Right ventricle myocardium superior (tissue), 1 donor: Measurements from ENCODE around the gene ZNF622. TPM values are rescaled to one million over a fixed set of nuclear protein-coding genes. Genes with fewer than 3 reads are reported as not detected.
A peak's percentile ranks its signal among the peaks of the same experiment; 100 is the strongest.
"Not testable (repeated sequence)": the region's sequence is repeated elsewhere in the genome, so short reads cannot be mapped to it uniquely, and the experiment has no call there.

Source experiments
- ATAC-seq: fragments of 200-7000 bp; cut with Tn5 transposase; one replicate; pipeline ENCODE4 v1.9.1; 2020; ENCODE audit warnings: mild to moderate bottlenecking; ENCODE audit not compliant: poor library complexity
- DNase-seq: peaks from one replicate; pipeline ENCODE4 v3.0.0-alpha.2; 2020
- intact Hi-C: fragments of 100-400 bp; cut with DNase I; formaldehyde crosslinking; loops from one replicate; pipeline ENCODE4 v1.11.2; 2022
- total RNA-seq: library from RNA; stranded (reverse); fragmentation: NEBNext Ultra II Directional; extraction: Animal tissue kit (Norgen Biotek cat#: 25700); gene quantifications from one replicate; pipeline ENCODE4 v1.2.1, GENCODE V29; 2021
- donor health status: DM: no; HTN: yes; CAD: no; lungs with severe emphysema.

The ZNF622 gene
- total RNA-seq, 1 donor from 2014 or later = 51.7 TPM

GRCh38 chr5:16484081-16484480, 18.5 kb upstream of the ZNF622 start:
- intact Hi-C loops = loop anchor here (10.0 kb wide), 1 partner anchor 291 kb away; no protein-coding TSS in a partner anchor
- DNase-seq (no peak), ATAC-seq (no peak)

GRCh38 chr5:16483361-16483760, 17.8 kb upstream of the ZNF622 start:
- intact Hi-C loops = loop anchor here (10.0 kb wide), 1 partner anchor 291 kb away; no protein-coding TSS in a partner anchor
- no peak for ATAC-seq
- DNase-seq = no peak

- intact Hi-C loops = loop anchor here (10.0 kb wide), 1 partner anchor 292 kb away; no protein-coding TSS in a partner anchor
- no peak for DNase-seq
- ATAC-seq = no peak
Observed at GRCh38 chr5:16482891-16483290, 17.3 kb upstream of the ZNF622 start.

DNA sequence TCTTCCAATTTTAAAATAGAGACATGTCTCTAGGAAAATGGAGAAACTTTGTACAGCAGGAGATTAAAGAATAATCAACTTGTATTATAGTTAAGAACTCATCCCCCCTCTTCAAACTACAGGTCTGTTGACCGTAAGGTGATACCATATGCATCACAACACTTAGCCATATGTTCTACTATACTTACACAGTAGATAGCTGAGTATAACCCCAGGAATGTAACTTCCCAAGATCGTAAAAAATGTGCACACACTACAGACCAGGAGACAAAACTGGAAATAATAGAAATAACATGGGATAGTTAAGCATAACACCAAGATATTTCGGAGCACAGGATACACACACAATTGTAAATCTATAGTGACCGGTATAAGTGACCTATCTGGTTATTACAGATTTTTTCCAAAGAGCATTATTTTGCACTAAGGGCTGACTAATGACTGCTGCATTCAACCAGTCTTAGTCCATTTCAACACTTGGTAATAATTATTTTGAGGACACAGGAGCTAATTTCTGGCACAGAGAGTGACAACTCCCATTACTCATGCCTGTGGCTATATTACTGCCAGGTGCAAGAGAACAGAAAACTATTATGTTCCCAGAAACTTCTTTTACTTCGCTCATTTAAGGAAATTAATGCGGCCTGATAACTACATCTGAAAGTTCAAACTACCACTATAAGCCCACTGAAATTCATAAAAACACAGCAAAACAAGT, 15.4 kb upstream of the ZNF622 start:
- no peak for DNase-seq
- intact Hi-C loops = loop anchor here (10.0 kb wide), 1 partner anchor 294 kb away; no protein-coding TSS in a partner anchor
- ATAC-seq = no peak

GRCh38 chr5:16480144-16480543, 14.5 kb upstream of the ZNF622 start:
- intact Hi-C loops = loop anchor here (10.0 kb wide), 1 partner anchor 295 kb away; no protein-coding TSS in a partner anchor
- DNase-seq (no peak), ATAC-seq (no peak)

DNA sequence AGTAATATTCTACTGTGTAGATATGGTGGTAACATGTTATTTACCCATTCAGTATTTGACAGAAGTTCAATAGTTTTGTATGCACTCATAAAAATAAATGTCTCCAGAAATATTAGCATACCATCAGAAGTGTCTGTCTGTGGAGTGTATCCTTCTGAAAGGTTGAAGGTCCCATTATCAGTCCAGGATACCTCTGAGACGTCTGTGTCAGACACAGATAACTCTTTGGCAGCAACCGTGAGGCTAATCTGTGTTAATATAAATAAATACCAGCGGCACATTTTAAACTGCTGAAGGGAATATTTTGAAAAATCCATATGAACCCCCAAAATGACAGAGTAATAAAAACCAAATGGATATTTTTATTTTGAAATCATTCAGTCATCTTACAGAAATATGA, 11.9 kb upstream of the ZNF622 start:
- no peak for ATAC-seq
- DNase-seq = no peak
- intact Hi-C loops = no loop called here

GRCh38 chr5:16476417-16476816, 10.8 kb upstream of the ZNF622 start:
- ATAC-seq, DNase-seq, intact Hi-C loops: not testable (repeated sequence)

DNA sequence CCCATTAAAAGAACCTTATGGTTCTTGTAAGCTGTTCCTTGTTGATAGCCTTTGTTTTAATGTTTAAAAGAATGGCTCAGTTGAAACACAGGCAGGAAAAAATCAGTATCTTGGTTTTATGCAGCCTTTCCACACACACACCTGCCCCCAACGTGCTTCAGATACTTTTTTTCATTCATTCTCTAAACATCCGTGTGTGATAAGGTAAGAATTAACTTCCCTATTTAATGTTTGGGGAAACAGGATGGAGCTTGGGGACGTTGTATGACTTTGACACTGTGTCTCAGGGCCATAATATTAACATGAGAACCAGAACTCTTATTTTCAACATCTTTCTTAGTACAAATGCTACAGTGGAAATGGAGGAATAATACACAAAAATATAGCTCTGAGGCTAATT, 5.8 kb upstream of the ZNF622 start:
- ATAC-seq = no peak
- DNase-seq = no peak
- intact Hi-C loops = no loop called here

DNA sequence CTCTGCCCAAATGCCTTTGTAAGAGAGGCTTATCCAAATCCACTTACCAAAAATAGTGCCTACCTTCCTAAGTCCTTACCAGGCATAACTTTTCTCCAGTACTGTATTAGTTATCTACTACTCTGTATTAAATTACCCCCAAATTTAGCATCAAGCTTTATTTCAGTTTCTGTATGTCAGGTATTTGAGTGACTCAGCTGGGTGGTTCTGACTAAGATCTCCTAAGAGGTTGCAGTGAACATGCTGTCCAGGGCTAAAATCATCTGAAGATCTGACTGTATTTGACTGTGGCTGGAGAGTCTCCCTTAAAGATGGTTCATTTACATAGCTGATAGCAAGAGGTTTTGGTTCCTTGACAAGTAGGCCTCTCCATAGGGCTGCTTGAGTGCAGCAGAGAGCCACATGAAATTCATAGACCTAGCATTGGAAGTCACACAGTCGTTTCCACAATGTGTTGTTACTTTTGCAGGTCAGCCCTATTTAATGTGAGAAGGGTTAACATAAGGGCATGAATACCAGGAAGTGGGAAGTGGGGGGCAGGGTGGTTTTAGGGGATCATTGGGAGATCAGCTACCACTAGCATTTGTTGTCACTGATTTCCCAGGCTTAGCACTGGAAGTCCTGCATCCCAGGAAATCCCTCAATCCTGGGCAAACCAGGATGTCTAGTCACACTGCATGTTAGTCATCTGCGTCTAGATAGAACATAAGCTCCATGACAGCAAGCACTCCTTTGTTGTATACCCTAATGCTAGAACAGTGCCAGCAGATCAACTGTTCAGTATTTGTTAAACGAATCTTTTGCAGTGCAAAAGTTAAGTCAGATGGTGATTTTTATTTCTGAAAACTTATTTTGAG, 2.0 kb upstream of the ZNF622 start:
- ATAC-seq (peak; percentile 62), DNase-seq (no peak)
- intact Hi-C loops = no loop called here

GRCh38 chr5:16464664-16465543, 696 bp downstream of the ZNF622 start:
- intact Hi-C loops = no loop called here
- peak; percentile 38 for DNase-seq
- ATAC-seq = no peak

DNA sequence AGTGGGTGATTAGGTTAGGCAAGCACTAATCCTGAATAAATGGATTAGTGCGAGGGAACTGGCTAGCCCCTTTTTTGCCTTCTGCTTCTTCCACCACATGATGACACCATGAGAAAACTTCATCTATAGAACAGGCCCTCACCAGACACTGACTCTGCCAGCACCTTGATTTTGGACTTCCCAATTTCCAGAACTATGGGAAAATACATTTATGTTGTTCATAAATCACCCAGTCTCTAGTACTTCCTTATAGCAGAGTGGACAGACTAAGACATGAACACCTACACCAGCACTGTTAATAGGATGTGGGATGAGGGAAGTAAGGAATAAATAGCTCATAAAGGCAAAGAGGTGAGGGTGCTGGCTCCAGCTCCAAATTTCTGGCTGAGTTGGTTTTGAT, 1.4 kb downstream of the ZNF622 start:
- intact Hi-C loops = no loop called here
- DNase-seq (no peak), ATAC-seq (no peak)

- DNase-seq (no peak), ATAC-seq (no peak)
- intact Hi-C loops = no loop called here
Observed at GRCh38 chr5:16461782-16462181, 3.8 kb downstream of the ZNF622 start.

- intact Hi-C loops = no loop called here
- DNase-seq = no peak
- no peak for ATAC-seq
Observed at GRCh38 chr5:16461026-16461425, 4.6 kb downstream of the ZNF622 start.

- ATAC-seq (peak; percentile 78), DNase-seq (no peak)
Observed at GRCh38 chr5:16459451-16459850, 6.1 kb downstream of the ZNF622 start.

GRCh38 chr5:16457853-16458252, 7.7 kb downstream of the ZNF622 start:
- no peak for ATAC-seq
- intact Hi-C loops = no loop called here
- DNase-seq = no peak

More at GRCh38 chr5:16459451-16459850, 6.1 kb downstream of the ZNF622 start:
- intact Hi-C loops = no loop called here

DNA sequence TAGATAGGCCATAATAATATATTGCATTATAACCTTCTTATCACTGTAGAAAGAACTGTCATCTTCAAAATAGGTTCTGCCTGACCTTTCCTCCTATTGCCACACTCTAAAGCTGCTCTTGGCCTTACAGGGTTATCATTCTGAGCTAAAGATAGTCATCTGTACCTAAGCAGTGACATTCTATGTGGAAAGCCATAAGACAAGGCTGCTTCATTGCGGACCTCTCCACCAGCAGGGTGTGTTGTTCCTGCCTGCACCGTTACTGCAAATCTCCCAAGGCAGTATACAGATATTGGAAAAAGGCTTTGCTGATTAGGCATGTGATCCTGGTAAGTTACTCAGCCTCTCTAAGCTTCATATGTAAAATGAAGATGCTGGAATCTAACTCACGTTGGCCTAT, 8.1 kb downstream of the ZNF622 start:
- intact Hi-C loops = no loop called here
- DNase-seq (no peak), ATAC-seq (peak; percentile 36)

- peak; percentile 36 for DNase-seq
- intact Hi-C loops = no loop called here
- ATAC-seq = peak; percentile 42
Observed at GRCh38 chr5:16456103-16456832, 9.3 kb downstream of the ZNF622 start.

DNA sequence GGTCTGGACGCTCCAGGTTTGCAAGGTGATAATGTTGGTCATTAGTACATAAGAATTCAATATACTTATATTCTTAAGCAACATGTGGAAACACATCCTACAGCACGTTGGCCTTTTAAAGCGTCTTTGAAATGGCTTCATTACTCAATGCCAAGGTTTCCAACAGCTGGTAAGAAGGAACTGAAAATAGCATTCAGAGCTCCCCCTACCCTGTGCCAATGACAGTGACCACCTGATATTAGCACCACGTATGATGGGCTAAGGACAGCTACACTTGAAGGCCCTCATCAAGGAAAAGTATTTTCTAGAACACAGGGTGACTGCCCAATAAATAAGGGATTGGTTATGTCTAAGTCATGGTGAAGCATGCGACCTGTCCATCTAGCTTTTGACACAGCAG, 9.9 kb downstream of the ZNF622 start:
- intact Hi-C loops = no loop called here
- ATAC-seq = no peak
- DNase-seq = no peak
